Urinary bladder (tissue), 4 donors: ENCODE measurements around the gene BRD9. TPM values are rescaled to one million over a fixed set of nuclear protein-coding genes. Genes with fewer than 3 reads are reported as not detected.
"Not testable (repeated sequence)": the region's sequence is repeated elsewhere in the genome, so short reads cannot be mapped to it uniquely, and the experiment has no call there.

Experiments
- DNase-seq: peaks from one replicate; pipeline ENCODE4 v3.0.0-alpha.2; 2015; ENCODE audit errors: extremely low spot score
- H3K27ac ChIP-seq: one replicate; pipeline ENCODE4 v1.5.1; 2013; ENCODE audit warnings: low read depth, mild to moderate bottlenecking, moderate library complexity
- H3K36me3 ChIP-seq: one replicate; pipeline ENCODE4 v1.6.1; 2013; ENCODE audit warnings: mild to moderate bottlenecking, moderate library complexity; ENCODE audit not compliant: insufficient read depth
- H3K4me1 ChIP-seq: one replicate; pipeline ENCODE4 v1.6.1; 2013; ENCODE audit warnings: mild to moderate bottlenecking, moderate library complexity; ENCODE audit not compliant: insufficient read depth
- H3K4me3 ChIP-seq: one replicate; pipeline ENCODE4 v1.5.1; 2013; ENCODE audit warnings: low read depth, low read length
- WGBS: extraction: QIAGEN DNeasy Blood & Tissue Kit; methylation state at CpG from one replicate; pipeline ENCODE4 v1.1.7; 2013; 5-methylcytosine and 5-hydroxymethylcytosine counted together
- polyA plus RNA-seq: library from polyadenylated mRNA; stranded (reverse); fragments of 200-250 nt; gene quantifications from one replicate; pipeline ENCODE4 v1.2.3, GENCODE V29; 2013
- total RNA-seq: library from RNA; depleted of rRNA; stranded (reverse); fragments of >200 nt; gene quantifications from one replicate; pipeline ENCODE4 v1.2.3, GENCODE V29; 2014
- donor health status: healthy with polysubstance abuse.
- donor health status: healthy.

The BRD9 gene
- total and polyA plus RNA-seq, 2 donors: 27.6 to 27.8 TPM

GRCh38 chr5:841531-842401, 50.8 kb downstream of the BRD9 start:
- H3K4me3 ChIP-seq, H3K27ac ChIP-seq, H3K36me3 ChIP-seq, H3K4me1 ChIP-seq, DNase-seq: not testable (repeated sequence)
- 87% methylated on average over 14 of the region's 15 CpGs for WGBS

- not testable (repeated sequence) for H3K36me3 ChIP-seq, H3K4me1 ChIP-seq, DNase-seq, H3K4me3 ChIP-seq, H3K27ac ChIP-seq
- 90% methylated on average over 10 of the region's 10 CpGs for WGBS
Observed at GRCh38 chr5:840974-841435, 51.6 kb downstream of the BRD9 start.

- not testable (repeated sequence) for H3K36me3 ChIP-seq, DNase-seq, H3K27ac ChIP-seq, H3K4me3 ChIP-seq, H3K4me1 ChIP-seq
- WGBS: 91% methylated on average over 21 of the region's 21 CpGs
Observed at GRCh38 chr5:840118-840973, 52.3 kb downstream of the BRD9 start.

- WGBS: 75% methylated on average over 10 of the region's 10 CpGs
- H3K4me3 ChIP-seq: not testable (repeated sequence)
Observed at GRCh38 chr5:838431-838851, 54.2 kb downstream of the BRD9 start.

GRCh38 chr5:837621-838121, 54.9 kb downstream of the BRD9 start:
- 93% methylated on average over 14 of the region's 14 CpGs for WGBS
- H3K27ac ChIP-seq, H3K4me1 ChIP-seq, H3K36me3 ChIP-seq, DNase-seq, H3K4me3 ChIP-seq: not testable (repeated sequence)

More at GRCh38 chr5:838431-838851, 54.2 kb downstream of the BRD9 start:
- not testable (repeated sequence) for DNase-seq, H3K4me1 ChIP-seq, H3K27ac ChIP-seq, H3K36me3 ChIP-seq

GRCh38 chr5:835933-836612, 56.5 kb downstream of the BRD9 start:
- H3K4me1 ChIP-seq, H3K27ac ChIP-seq, H3K36me3 ChIP-seq, H3K4me3 ChIP-seq, DNase-seq: not testable (repeated sequence)
- WGBS: 61% methylated on average over 7 of the region's 7 CpGs

- not testable (repeated sequence) for H3K27ac ChIP-seq, H3K4me1 ChIP-seq, H3K4me3 ChIP-seq, H3K36me3 ChIP-seq, DNase-seq
- WGBS: 82% methylated on average over 2 of the region's 2 CpGs
Observed at GRCh38 chr5:834013-834412, 58.6 kb downstream of the BRD9 start.

- H3K4me1 ChIP-seq, H3K27ac ChIP-seq, H3K4me3 ChIP-seq, H3K36me3 ChIP-seq, DNase-seq: not testable (repeated sequence)
- WGBS: 95% methylated on average over 17 of the region's 19 CpGs
Observed at GRCh38 chr5:828194-828593, 64.4 kb downstream of the BRD9 start.

- DNase-seq, H3K4me1 ChIP-seq, H3K4me3 ChIP-seq, H3K36me3 ChIP-seq, H3K27ac ChIP-seq: not testable (repeated sequence)
- WGBS: 60% methylated on average over 1 of the region's 1 CpG
Observed at GRCh38 chr5:825544-825943, 67.1 kb downstream of the BRD9 start.

GRCh38 chr5:821504-821903, 71.1 kb downstream of the BRD9 start:
- 75% methylated on average over 8 of the region's 8 CpGs for WGBS
- DNase-seq: no peak
- Histone ChIP-seq H3K27ac (no peak overlapping the region), H3K4me1 (no peaks in the 10 kb centered on the region), H3K36me3 (no peaks in the 10 kb centered on the region), H3K4me3 (no peak overlapping the region)

- H3K27ac ChIP-seq: no peak overlapping the region
- no peak for DNase-seq
- no peaks in the 10 kb centered on the region for H3K4me1 ChIP-seq
- WGBS: 73% methylated on average over 3 of the region's 3 CpGs
- no peak overlapping the region for H3K4me3 ChIP-seq
- H3K36me3 ChIP-seq: no peaks in the 10 kb centered on the region
Observed at GRCh38 chr5:820245-820644, 72.4 kb downstream of the BRD9 start.

GRCh38 chr5:819078-819477, 73.5 kb downstream of the BRD9 start:
- DNase-seq: no peak
- no peaks in the 10 kb centered on the region for H3K4me1 ChIP-seq
- H3K4me3 ChIP-seq: no peak overlapping the region
- 84% methylated on average over 3 of the region's 3 CpGs for WGBS
- H3K27ac ChIP-seq: no peak overlapping the region
- H3K36me3 ChIP-seq: no peaks in the 10 kb centered on the region

GRCh38 chr5:816176-816575, 76.4 kb downstream of the BRD9 start:
- no peak for DNase-seq
- 95% methylated on average over 15 of the region's 15 CpGs for WGBS
- Histone ChIP-seq H3K27ac (no peak overlapping the region), H3K36me3 (no peaks in the 10 kb centered on the region), H3K4me3 (no peak overlapping the region), H3K4me1 (no peaks in the 10 kb centered on the region)
